HG03039 (cell line): ENCODE results near the gene FGF9.

Source experiments
- ATAC-seq: cut with Tn5 transposase; IDR thresholded peaks from one replicate; pipeline ENCODE4 v1.9.1; 2021; ENCODE audit warnings: mild to moderate bottlenecking, moderate library complexity; ENCODE audit not compliant: unreplicated experiment

FGF9 gene

DNA sequence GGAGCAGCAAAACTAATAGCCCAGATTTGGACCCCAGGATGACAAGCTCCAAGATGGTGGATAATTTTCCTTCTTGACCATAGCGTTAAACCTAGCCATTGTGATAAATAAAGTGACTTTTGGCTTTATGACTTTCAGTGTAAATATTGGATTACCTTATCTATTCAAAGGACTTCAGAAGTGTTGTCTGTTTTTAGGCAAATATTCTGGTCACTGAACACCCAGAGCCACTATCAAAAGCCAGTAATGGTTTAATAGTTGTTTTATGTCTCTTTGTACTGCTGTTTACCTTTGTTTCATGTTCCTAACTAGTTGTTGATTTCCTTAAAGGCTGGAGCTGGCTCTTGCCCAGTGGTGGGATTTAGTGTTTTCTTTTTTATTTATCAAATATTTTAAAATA, 81.6 kb downstream of the FGF9 start:
- no peak for ATAC-seq

DNA sequence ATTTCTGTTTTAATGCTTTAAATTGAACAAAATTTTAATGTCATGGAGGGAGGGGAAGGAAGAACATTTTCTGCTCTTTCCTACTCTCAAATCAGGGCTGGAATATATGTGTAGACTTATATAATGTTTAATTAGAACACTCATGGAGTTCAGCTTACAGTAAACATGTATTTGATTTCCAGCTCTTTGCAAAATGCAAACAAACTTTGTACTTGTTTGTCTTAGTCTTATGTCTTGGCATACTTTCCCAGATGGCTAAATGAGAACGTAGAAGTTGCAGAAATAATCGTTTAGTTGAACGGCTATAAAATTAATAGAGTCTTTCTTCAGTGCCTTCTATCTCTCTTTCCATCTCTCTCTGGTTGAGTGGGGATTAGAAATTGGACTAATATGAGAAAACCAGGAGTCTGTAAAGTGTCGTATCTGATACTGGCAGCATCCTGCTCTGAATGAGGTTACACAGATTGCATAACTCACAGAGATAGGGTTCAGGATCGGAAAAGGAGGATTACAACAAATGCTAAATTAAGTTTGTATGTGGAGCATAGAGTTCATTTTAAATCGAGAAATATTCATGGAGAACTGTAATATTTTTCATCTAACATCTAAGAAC, 82.3 kb downstream of the FGF9 start:
- ATAC-seq, result no peak
